Measurements from ENCODE around the gene ABTB2. TPM values are rescaled to one million over a fixed set of nuclear protein-coding genes. Genes with fewer than 3 reads are reported as not detected.

Gene ABTB2
- total and polyA plus RNA-seq, 9 of the 15 experiments (the other 6 are each of a cell fraction or from before 2014, with no cell fraction given), result 0.03 to 0.18 (median 0.12) TPM; not detected in 2

DNA sequence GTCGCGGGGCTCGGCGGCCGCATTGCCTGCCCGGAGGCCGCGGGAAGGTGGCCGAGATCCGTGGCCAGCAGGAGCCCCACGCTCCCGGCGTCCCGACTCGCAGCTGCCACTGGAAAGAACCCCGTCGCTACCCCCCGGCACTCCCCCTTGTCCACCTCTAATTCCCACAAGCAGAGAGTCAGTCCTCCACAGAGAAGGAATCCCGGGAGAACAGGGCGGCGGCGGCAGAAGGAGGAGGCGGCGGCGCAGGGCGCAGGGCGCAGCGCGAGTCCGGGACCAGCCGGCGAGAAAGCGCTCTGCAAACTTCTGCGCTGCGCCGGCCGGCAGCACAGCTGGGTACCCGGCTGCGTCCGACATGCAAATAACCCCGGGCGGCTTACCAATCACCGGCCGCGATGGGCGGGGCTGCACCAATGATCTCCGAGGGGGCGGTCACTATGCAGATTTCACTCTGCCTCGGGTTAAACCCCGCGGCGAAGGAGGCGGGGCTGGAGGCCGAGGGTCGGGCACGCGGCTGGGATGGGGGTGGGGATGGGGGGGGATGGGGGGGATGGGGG, at the start of gene ABTB2 (continued):
- TF ChIP-seq PCBP2 (IDR thresholded peaks at IDR 0.05; ENCODE audit: low read depth, low read length, poor library complexity, severe bottlenecking), result no peak
- peak in 1 of 2 experiments; percentile 35; a peak in 1 of 4 replicates for TF ChIP-seq SIN3A (IDR thresholded peaks at IDR 0.05; ENCODE audit: borderline replicate concordance in 2 of 2, control insufficient read depth in 1 of 2, low read depth in 2 of 2, low read length in 2 of 2)
- TF ChIP-seq HNRNPLL (IDR thresholded peaks at IDR 0.05; ENCODE audit: low read depth, low read length, poor library complexity, severe bottlenecking), result peak; percentile 32

DNA sequence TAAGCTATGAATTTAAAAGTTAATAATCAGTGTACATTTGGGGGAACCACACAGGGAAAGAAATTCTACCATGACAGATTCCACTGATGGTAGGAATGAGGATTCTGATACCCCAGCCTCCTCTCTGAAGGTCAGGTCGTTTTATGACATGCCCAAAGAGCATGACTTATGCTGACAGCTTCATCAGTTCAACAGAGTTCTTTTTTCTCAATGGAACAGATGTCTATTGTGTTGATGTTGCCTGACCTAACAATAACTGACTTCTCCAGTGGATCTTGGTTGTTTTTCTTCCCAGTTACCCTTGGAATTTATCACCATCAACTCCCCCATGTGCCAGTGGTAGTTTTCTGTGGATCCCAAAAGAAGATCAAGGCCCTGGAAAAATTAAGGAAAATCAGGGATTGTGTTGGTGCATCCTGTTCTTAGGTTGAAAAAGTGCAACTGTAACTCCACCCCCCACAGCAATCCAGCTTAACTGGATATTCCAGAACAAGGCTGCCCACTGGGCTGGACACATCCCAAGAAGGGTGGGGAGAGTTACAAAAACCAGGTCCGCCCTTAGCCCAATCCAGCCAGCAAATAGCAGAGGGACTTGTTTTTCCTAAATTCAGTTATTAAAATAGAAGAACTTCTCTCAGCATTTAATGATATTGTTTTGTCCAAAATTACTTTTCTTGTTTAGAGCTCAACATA, 49.5 kb upstream of the ABTB2 start:
- in situ Hi-C loops (cut with MboI), result no loop called here
- Histone ChIP-seq H2AFZ (ENCODE audit: low read depth, low read length) (no peak overlapping the region), H3K4me1 (replicated peaks in 1 of 2; ENCODE audit: control insufficient read depth in 2 of 2, insufficient read depth in 2 of 2, low read length in 2 of 2) (0 out of 5 replicates have a peak, but pooled peaks cover 0 to 7% of the 10 kb centered on the region in 2 experiments), H3K27ac (ENCODE audit: extremely low read depth, low read depth, low read length) (no peak overlapping the region), H3K79me2 (ENCODE audit: control insufficient read depth, insufficient read depth, low read length) (no peaks in the 10 kb centered on the region), H3K9ac (ENCODE audit: insufficient read depth in 1 of 2, low read depth in 2 of 2, low read length in 2 of 2) (no peak overlapping the region), H3K9me1 (ENCODE audit: control insufficient read depth, insufficient read depth, low read length) (no peaks in the 10 kb centered on the region), H3K4me3 (no peak overlapping the region), H3K4me2 (ENCODE audit: insufficient read depth, low read length) (no peak overlapping the region), H3K36me3 (ENCODE audit: control insufficient read depth, insufficient read depth, low read length) (no peaks in the 10 kb centered on the region), H3K27me3 (ENCODE audit: control insufficient read depth in 2 of 2, insufficient read depth in 2 of 2, low read length in 2 of 2) (no peaks in the 10 kb centered on the region), H3K9me3 (replicated peaks; ENCODE audit: control insufficient read depth, insufficient read depth, low read depth, low read length) (no peaks in the 10 kb centered on the region; the same call in 1 of the 2 replicates), H4K20me1 (replicated peaks; ENCODE audit: control insufficient read depth, insufficient read depth, low read length) (no peaks in the 10 kb centered on the region)
- FAIRE-seq (no peak), DNase-seq (ENCODE audit: extremely low read depth in 1 of 4, low spot score in 3 of 4) (no peak), ATAC-seq (no peak)
- intact Hi-C loops (cut with micrococcal nuclease), result no loop called here
- ChIA-PET CTCF (ENCODE audit: low intra/inter-chr PET ratio) (no interaction called here), POLR2A (no interaction called here)
- TF ChIP-seq NR2C1 (IDR thresholded peaks at IDR 0.05) (no peak), NR2C1 (tag; IDR thresholded peaks at IDR 0.05) (no peak), NR4A1 (CRISPR knock-in tag; IDR thresholded peaks at IDR 0.05) (no peak), NR4A1 (tag; IDR thresholded peaks at IDR 0.05) (no peak), ZEB2 (IDR thresholded peaks at IDR 0.05) (no peak), FOXK2 (conservative IDR thresholded peaks at IDR 0.05 in 1 of 2, IDR thresholded peaks at IDR 0.05 in 1 of 2; ENCODE audit: low read depth in 2 of 2) (no peak), HNRNPLL (IDR thresholded peaks at IDR 0.05; ENCODE audit: low read depth, low read length, poor library complexity, severe bottlenecking) (no peak), HDAC6 (IDR thresholded peaks at IDR 0.05; ENCODE audit: low read depth, low read length) (no peak), RNF2 (IDR thresholded peaks at IDR 0.05) (no peak), SRSF1 (IDR thresholded peaks at IDR 0.05; ENCODE audit: low read depth, low read length) (no peak)
- WGBS (ENCODE audit: insufficient coverage, low coverage, missing lambda C conversion rate), result 5% methylated on average over 2 of the region's 2 CpGs
- BruUV-seq (replicated peaks), result no TSS peak

Data from K562 (cell line).